Heart left ventricle (tissue), 16 donors: ENCODE data around the gene KRT80. TPM values are rescaled to one million over a fixed set of nuclear protein-coding genes. Genes with fewer than 3 reads are reported as not detected.
A peak's percentile ranks its signal among the peaks of the same experiment; 100 is the strongest.

Experiments
- ATAC-seq, 4 donors: fragments of 200-7000 bp; cut with Tn5 transposase; one replicate each; pipeline ENCODE4 v1.9.1; 2020 to 2022; ENCODE audit warnings: moderate library complexity in 4 of 4, mild to moderate bottlenecking in 3 of 4, moderate number of reproducible peaks in 1 of 4
- DNase-seq, 5 donors: peaks; one replicate each; pipeline ENCODE4 v3.0.0-alpha.2; 2020
- H3K27ac ChIP-seq, 12 donors: fragments of 200-600 bp; sonication (generic) in 4 of 12; one replicate each; pipeline versions ENCODE4 v1.5.0 to v1.8.0; 2016 to 2022; ENCODE audit warnings: mild to moderate bottlenecking in 2 of 12
- H3K27me3 ChIP-seq, 9 donors: fragments of 200-600 bp; sonication (generic) in 2 of 9; one replicate each; pipeline versions ENCODE4 v1.5.1 to v1.8.0; 2016 to 2022; ENCODE audit warnings: mild to moderate bottlenecking in 3 of 9
- H3K36me3 ChIP-seq, 9 donors: fragments of 200-600 bp; sonication (generic) in 2 of 9; one replicate each; pipeline versions ENCODE4 v1.5.0 to v1.8.0; 2018 to 2022; ENCODE audit warnings: mild to moderate bottlenecking in 2 of 9
- H3K4me1 ChIP-seq, 12 donors: fragments of 200-600 bp; sonication (generic) in 4 of 12; one replicate each; pipeline versions ENCODE4 v1.5.0 to v1.8.0; 2016 to 2022; ENCODE audit warnings: mild to moderate bottlenecking in 3 of 12
- H3K4me3 ChIP-seq, 12 donors: fragments of 200-600 bp; sonication (generic) in 4 of 12; one replicate each; pipeline versions ENCODE4 v1.5.0 to v1.8.0; 2017 to 2022; ENCODE audit warnings: mild to moderate bottlenecking in 9 of 12, moderate library complexity in 4 of 12
- H3K9me3 ChIP-seq, 12 donors: fragments of 200-600 bp; sonication (generic) in 4 of 12; one replicate each; pipeline versions ENCODE4 v1.5.0 to v1.8.0; 2016 to 2022; ENCODE audit warnings: mild to moderate bottlenecking in 1 of 12
- CTCF ChIP-seq, 12 donors: fragments of 200-600 bp; sonication (generic) in 4 of 12; IDR thresholded peaks; one replicate each; pipeline versions ENCODE4 v1.5.0 to v1.8.0; 2018 to 2022; ENCODE audit warnings: antibody characterized with exemption in 12 of 12, mild to moderate bottlenecking in 5 of 12
- POLR2A ChIP-seq, 2 donors: fragments of 450-650 bp; IDR thresholded peaks; one replicate each; pipeline ENCODE4 v1.6.1; 2017; ENCODE audit warnings: antibody characterized with exemption in 2 of 2, mild to moderate bottlenecking in 2 of 2, moderate library complexity in 2 of 2
- WGBS, 4 donors: extraction: QIAGEN DNeasy Blood & Tissue Kit in 2 of 4; methylation state at CpG; one replicate each; pipeline versions ENCODE4 v1.1.5 to v1.1.7; 2013 to 2018; 5-methylcytosine and 5-hydroxymethylcytosine counted together
- intact Hi-C, 10 donors: fragments of 100-400 bp; cut with DNase I; formaldehyde crosslinking; loops; one replicate each; pipeline versions ENCODE4 v1.11.1 to v1.14.2; 2022
- polyA plus RNA-seq, 2 donors: library from polyadenylated mRNA; stranded (reverse); fragments of 200-250 nt; gene quantifications; one replicate each; pipeline ENCODE4 v1.2.3, GENCODE V29; 2013
- total RNA-seq, 9 donors: library from RNA; depleted of rRNA in 2 of 9; stranded (reverse); fragments of >200 nt in 2 of 9; fragmentation: NEBNext Ultra II Directional in 3 of 9; extraction: Animal tissue kit (Norgen Biotek cat#: 25700) in 3 of 9; gene quantifications; one replicate each; pipeline versions ENCODE4 v1.1.0 to v1.2.4, GENCODE V29; 2016 to 2023
- donor health status: ischemic (EF 13 %, LVEDD 7.1; RV severe dilation, severe dysfunction).
- donor health status: healthy with polysubstance abuse.
- donor health status: DM: no; HTN: yes; CAD: no.
- donor health status: DM: no; HTN: no; CAD: no.
- donor health status: ischemic (EF 25% LVEDD 6.9; RV normal size, moderate dysfunction).
- donor health status: ischemic (EF 25% LVEDD 5.7; RV mildly dilated, moderate dysfunction).
- donor health status: healthy.
- donor health status: DM: yes; HTN: yes; CAD: no.
- donor health status: ischemic (EF 35%, LVEDD 5.7; RV mildly dilated, moderate dysfunction).
- donor health status: nonischemic (EF 11% LVEDD 7.7; RV severe dilation, severe dysfunction).
- donor health status: DM: yes; HTN: yes; CAD: no.
- donor health status: PGD.
- donor health status: ischemic (EF 29% LVEDD 5.4; RV normal size, mild dysfunction).
- donor health status: nonischemic (EF 23%, LVEDD 6.1; RV moderate dilation, normal function).

KRT80 gene
- total and polyA plus RNA-seq, 11 donors: 0.08 to 1.2 (median 0.24) TPM; not detected in 2

GRCh38 chr12:52142431-52142830 is 49.4 kb downstream of the KRT80 start:
- Histone ChIP-seq H3K4me1 (peaks cover 4 to 17% (median 10%) of the 10 kb centered on the region in 12 donors), H3K36me3 (no peaks in the 10 kb centered on the region), H3K27ac (no peak overlapping the region), H3K27me3 (no peaks in the 10 kb centered on the region), H3K4me3 (no peak overlapping the region), H3K9me3 (no peaks in the 10 kb centered on the region)
- TF ChIP-seq CTCF (IDR thresholded peaks at IDR 0.05) (no peak), POLR2A (IDR thresholded peaks at IDR 0.05) (no peak)
- no peak for ATAC-seq
- WGBS, 4 donors: 85 to 100% (median 92%) methylated on average over 2 to 5 of the region's 5 CpGs
- DNase-seq: peak in 1 of 5 donors; percentile 17
- intact Hi-C loops: no loop called here

- ATAC-seq (no peak), DNase-seq (peak in 1 of 5 donors; percentile 50)
- intact Hi-C loops: no loop called here
- H3K9me3 ChIP-seq: no peaks in the 10 kb centered on the region
- WGBS, 4 donors: 87 to 94% (median 93%) methylated on average over 8 of the region's 8 CpGs
- H3K4me1 ChIP-seq: peaks cover 2 to 11% (median 5%) of the 10 kb centered on the region in 12 donors
- H3K36me3 ChIP-seq: no peaks in the 10 kb centered on the region
- no peak overlapping the region for H3K27ac ChIP-seq
- no peaks in the 10 kb centered on the region for H3K27me3 ChIP-seq
- TF ChIP-seq CTCF (IDR thresholded peaks at IDR 0.05): no peak
- no peak for TF ChIP-seq POLR2A (IDR thresholded peaks at IDR 0.05)
- no peak overlapping the region for H3K4me3 ChIP-seq
Observed at GRCh38 chr12:52141875-52142274, 49.9 kb downstream of the KRT80 start.

- intact Hi-C loops: no loop called here
- no peaks in the 10 kb centered on the region for H3K36me3 ChIP-seq
- no peaks in the 10 kb centered on the region for H3K9me3 ChIP-seq
- H3K27ac ChIP-seq: no peak overlapping the region
- WGBS, 4 donors: 92 to 95% (median 93%) methylated on average over 4 of the region's 4 CpGs
- TF ChIP-seq CTCF (IDR thresholded peaks at IDR 0.05) (no peak), POLR2A (IDR thresholded peaks at IDR 0.05) (no peak)
- no peaks in the 10 kb centered on the region for H3K27me3 ChIP-seq
- H3K4me3 ChIP-seq: no peak overlapping the region
- ATAC-seq: no peak
- no peak for DNase-seq
- H3K4me1 ChIP-seq: peaks cover 0 to 6% (median 0%) of the 10 kb centered on the region in 12 donors
Observed at GRCh38 chr12:52141306-52141705, 50.5 kb downstream of the KRT80 start.

- ATAC-seq (peak in 2 of 4 donors; percentile 46 to 53), DNase-seq (peak in 1 of 5 donors; percentile 51)
- no peaks in the 10 kb centered on the region for H3K9me3 ChIP-seq
- no peak overlapping the region for H3K4me3 ChIP-seq
- 28 to 53% (median 34%) methylated on average over 5 of the region's 5 CpGs for WGBS, 4 donors
- H3K27me3 ChIP-seq: no peaks in the 10 kb centered on the region
- H3K36me3 ChIP-seq: no peaks in the 10 kb centered on the region
- intact Hi-C loops: no loop called here
- H3K27ac ChIP-seq: no peak overlapping the region
- TF ChIP-seq POLR2A (IDR thresholded peaks at IDR 0.05) (no peak), CTCF (IDR thresholded peaks at IDR 0.05) (peak; percentile 39 to 68 (median 50))
- no peaks in the 10 kb centered on the region for H3K4me1 ChIP-seq
Observed at GRCh38 chr12:52139579-52140062, 52.2 kb downstream of the KRT80 start.
